GM19099 (cell line): ENCODE data around the gene ALK.

Source experiments
- POLR2A ChIP-seq: IDR thresholded peaks from 3 replicates; pipeline ENCODE4 v1.6.1; 2011; ENCODE audit warnings: low read depth; ENCODE audit not compliant: insufficient read length; ENCODE audit errors: extremely low read depth

The ALK gene

GRCh38 chr2:29766191-29766590 lies 155.2 kb downstream of the ALK start:
- TF ChIP-seq POLR2A, result no peak

GRCh38 chr2:29765721-29766120 lies 155.7 kb downstream of the ALK start:
- TF ChIP-seq POLR2A, result no peak

- TF ChIP-seq POLR2A, result no peak
Measured at GRCh38 chr2:29763371-29763770, 158.0 kb downstream of the ALK start.

- TF ChIP-seq POLR2A, result no peak
Measured at GRCh38 chr2:29762239-29762638, 159.1 kb downstream of the ALK start.

GRCh38 chr2:29761278-29761677 lies 160.1 kb downstream of the ALK start:
- TF ChIP-seq POLR2A, result no peak

- no peak for TF ChIP-seq POLR2A
Measured at GRCh38 chr2:29760008-29760407, 161.4 kb downstream of the ALK start.

GRCh38 chr2:29759360-29759759 lies 162.0 kb downstream of the ALK start:
- TF ChIP-seq POLR2A, result no peak

GRCh38 chr2:29755829-29756228 lies 165.6 kb downstream of the ALK start:
- TF ChIP-seq POLR2A, result no peak

- TF ChIP-seq POLR2A, result no peak
Measured at GRCh38 chr2:29755233-29755632, 166.2 kb downstream of the ALK start.

GRCh38 chr2:29753671-29754444 lies 167.5 kb downstream of the ALK start:
- no peak for TF ChIP-seq POLR2A

- no peak for TF ChIP-seq POLR2A
Measured at GRCh38 chr2:29751390-29751789, 170.0 kb downstream of the ALK start.

GRCh38 chr2:29749843-29750242 lies 171.5 kb downstream of the ALK start:
- TF ChIP-seq POLR2A, result no peak

GRCh38 chr2:29749041-29749440 lies 172.3 kb downstream of the ALK start:
- no peak for TF ChIP-seq POLR2A

GRCh38 chr2:29747786-29748470 lies 173.5 kb downstream of the ALK start:
- no peak for TF ChIP-seq POLR2A

- TF ChIP-seq POLR2A, result no peak
Measured at GRCh38 chr2:29744976-29745375, 176.4 kb downstream of the ALK start.

GRCh38 chr2:29743516-29743915 lies 177.9 kb downstream of the ALK start:
- no peak for TF ChIP-seq POLR2A
